H1 (cell line): ENCODE results near the gene RAB1B. TPM values are rescaled to one million over a fixed set of nuclear protein-coding genes. Genes with fewer than 3 reads are reported as not detected.
A peak's percentile ranks its signal among the peaks of the same experiment; 100 is the strongest.

Source experiments
- CTCF ChIA-PET: fragments of 300-600 bp; sonication (Branson Sonifier 250); formaldehyde crosslinking; loops from one replicate; lab custom pipeline; 2021; ENCODE audit not compliant: partially characterized antibody; lab: Charles Lee
- POLR2A ChIA-PET: fragments of 300-600 bp; sonication (Branson Sonifier 250); formaldehyde crosslinking; loops from one replicate; lab custom pipeline; 2021; ENCODE audit warnings: inconsistent platforms; ENCODE audit not compliant: partially characterized antibody; lab: Charles Lee
- DNase-seq, 2 experiments: peaks; one replicate each; pipeline versions ENCODE4 v3.0.0 to v3.0.0-alpha.2; 2010 to 2022; ENCODE audit warnings: low spot score in 2 of 2, low read depth in 1 of 2, mixed read lengths in 1 of 2
- FAIRE-seq: peaks from 2 replicates; lab custom pipeline; 2011; peaks lifted over from hg19 to GRCh38; lab: Jason Lieb, UNC
- H2AFZ ChIP-seq: 2 replicates; pipeline ENCODE4 v1.8.1; 2012; ENCODE audit warnings: low read length, inconsistent platforms
- H2AK5ac ChIP-seq: 2 replicates; pipeline ENCODE4 v1.6.1; 2013; ENCODE audit warnings: low read depth, low read length
- H2BK120ac ChIP-seq: replicated peaks from 2 replicates; pipeline ENCODE3; 2013; ENCODE audit warnings: low read depth, low read length, inconsistent platforms
- H2BK12ac ChIP-seq: 2 replicates; pipeline ENCODE4 v1.6.1; 2013; ENCODE audit warnings: low read depth, low read length
- H2BK15ac ChIP-seq: 2 replicates; pipeline ENCODE4 v1.6.1; 2013; ENCODE audit warnings: low read length
- H2BK20ac ChIP-seq: 2 replicates; pipeline ENCODE4 v1.6.1; 2013; ENCODE audit warnings: low read length
- H2BK5ac ChIP-seq: 2 replicates; pipeline ENCODE4 v1.6.1; 2013; ENCODE audit warnings: low read depth, low read length
- H3K14ac ChIP-seq: 2 replicates; pipeline ENCODE4 v1.6.1; 2013; ENCODE audit warnings: inconsistent platforms; ENCODE audit not compliant: insufficient read length
- H3K18ac ChIP-seq: 2 replicates; pipeline ENCODE4 v1.6.1; 2013; ENCODE audit warnings: low read length; ENCODE audit errors: extremely low read depth
- H3K23ac ChIP-seq: 2 replicates; pipeline ENCODE4 v1.6.1; 2013; ENCODE audit warnings: inconsistent platforms; ENCODE audit not compliant: insufficient read length
- H3K23me2 ChIP-seq: 2 replicates; pipeline ENCODE4 v1.6.1; 2013; ENCODE audit warnings: low read depth, low read length
- H3K27ac ChIP-seq: 2 replicates; pipeline ENCODE4 v1.6.1; 2011; ENCODE audit warnings: low read depth, low read length, inconsistent platforms
- H3K27me3 ChIP-seq, 4 experiments: replicated peaks in 1 of 4; 1 replicate in 1 of 4; 2 replicates in 3 of 4; pipeline versions ENCODE4 v1.6.1 to v1.8.1; 2011 to 2013; ENCODE audit warnings: low read length in 3 of 4, mild to moderate bottlenecking in 3 of 4, inconsistent platforms in 2 of 4, mixed read lengths in 2 of 4, moderate library complexity in 1 of 4; ENCODE audit not compliant: control insufficient read depth in 3 of 4, insufficient read depth in 3 of 4; ENCODE audit errors: extremely low read depth in 1 of 4
- H3K36me3 ChIP-seq, 4 experiments: 2 replicates each; pipeline versions ENCODE4 v1.6.1 to v1.8.1; 2011 to 2013; ENCODE audit warnings: mild to moderate bottlenecking in 4 of 4, low read length in 3 of 4, moderate library complexity in 2 of 4, control low read depth in 1 of 4, inconsistent platforms in 1 of 4; ENCODE audit not compliant: insufficient read depth in 4 of 4, control insufficient read depth in 2 of 4
- H3K4ac ChIP-seq: replicated peaks from 2 replicates; pipeline ENCODE3; 2013; ENCODE audit warnings: low read length, low read depth, mixed read lengths, inconsistent platforms; ENCODE audit not compliant: insufficient read length
- H3K4me1 ChIP-seq, 4 experiments: replicated peaks in 1 of 4; 1 replicate in 1 of 4; 2 replicates in 3 of 4; pipeline versions ENCODE4 v1.6.1 to v1.8.1; 2011 to 2013; ENCODE audit warnings: low read length in 3 of 4, inconsistent platforms in 2 of 4, mixed read lengths in 1 of 4; ENCODE audit not compliant: insufficient read depth in 4 of 4, control insufficient read depth in 3 of 4
- H3K4me2 ChIP-seq, 2 experiments: 2 replicates each; pipeline versions ENCODE4 v1.6.1 to v1.8.1; 2011 to 2013; ENCODE audit warnings: low read depth in 2 of 2, low read length in 2 of 2, control low read depth in 1 of 2, inconsistent platforms in 1 of 2, mild to moderate bottlenecking in 1 of 2; ENCODE audit not compliant: insufficient read depth in 1 of 2
- H3K4me3 ChIP-seq, 4 experiments: fragments of 200-600, 300-600 bp in 1 of 4; sonication (generic), shearing (Covaris generic), sonication (Bioruptor Twin) in 1 of 4; 2 replicates each; pipeline versions ENCODE4 v1.5.1 to v1.8.1; 2011 to 2016; ENCODE audit warnings: low read length in 4 of 4, low read depth in 3 of 4, control low read depth in 2 of 4, inconsistent platforms in 2 of 4, mild to moderate bottlenecking in 2 of 4, mixed read lengths in 1 of 4, moderate library complexity in 1 of 4; ENCODE audit not compliant: insufficient read depth in 2 of 4; ENCODE audit errors: extremely low read depth in 1 of 4
- H3K56ac ChIP-seq: replicated peaks from 2 replicates; pipeline ENCODE3; 2013; ENCODE audit warnings: low read depth, mild to moderate bottlenecking, mixed read lengths, low read length, inconsistent platforms; ENCODE audit not compliant: insufficient read length
- H3K79me1 ChIP-seq: 2 replicates; pipeline ENCODE4 v1.6.1; 2013; ENCODE audit warnings: low read depth, low read length, control low read depth
- H3K79me2 ChIP-seq, 2 experiments: 2 replicates each; pipeline versions ENCODE4 v1.6.1 to v1.8.1; 2012 to 2013; ENCODE audit warnings: low read length in 2 of 2, mild to moderate bottlenecking in 2 of 2, inconsistent platforms in 1 of 2; ENCODE audit not compliant: insufficient read depth in 2 of 2, control insufficient read depth in 1 of 2
- H3K9ac ChIP-seq, 4 experiments: replicated peaks in 1 of 4; 1 replicate in 1 of 4; 2 replicates in 3 of 4; pipeline versions ENCODE4 v1.6.1 to v1.8.1; 2011 to 2013; ENCODE audit warnings: low read depth in 3 of 4, low read length in 3 of 4, control low read depth in 2 of 4, mild to moderate bottlenecking in 2 of 4, moderate library complexity in 2 of 4, inconsistent platforms in 1 of 4; ENCODE audit errors: extremely low read depth in 1 of 4
- H3K9me3 ChIP-seq, 2 experiments: 2 replicates each; pipeline versions ENCODE4 v1.6.1 to v1.8.1; 2012 to 2013; ENCODE audit warnings: mild to moderate bottlenecking in 2 of 2, moderate library complexity in 2 of 2, control low read depth in 1 of 2, inconsistent platforms in 1 of 2, low read depth in 1 of 2, low read length in 1 of 2, mixed read lengths in 1 of 2; ENCODE audit not compliant: insufficient read depth in 2 of 2
- H4K20me1 ChIP-seq, 2 experiments: replicated peaks in 1 of 2; 2 replicates each; pipeline versions ENCODE3 to v1.8.1; 2011 to 2013; ENCODE audit warnings: inconsistent platforms in 2 of 2, low read length in 2 of 2, mild to moderate bottlenecking in 1 of 2; ENCODE audit not compliant: insufficient read depth in 2 of 2, control insufficient read depth in 1 of 2
- H4K5ac ChIP-seq: 2 replicates; pipeline ENCODE4 v1.6.1; 2013; ENCODE audit warnings: low read length, low read depth, mixed read lengths, inconsistent platforms; ENCODE audit not compliant: insufficient read length
- H4K8ac ChIP-seq: 2 replicates; pipeline ENCODE4 v1.8.0; 2013; ENCODE audit warnings: mild to moderate bottlenecking, moderate library complexity, low read length, inconsistent platforms; ENCODE audit not compliant: insufficient read depth; ENCODE audit errors: extremely low read depth
- H4K91ac ChIP-seq: replicated peaks from 2 replicates; pipeline ENCODE3; 2013; ENCODE audit warnings: low read length, mixed read lengths, inconsistent platforms; ENCODE audit not compliant: insufficient read length
- ASH2L ChIP-seq: fragments of 200-600, 300-600 bp; sonication (generic); IDR thresholded peaks from one replicate; pipeline ENCODE4 v1.7.1; 2017; ENCODE audit warnings: low read length
- HDAC2 ChIP-seq, 2 experiments: fragments of 300-600 bp in 1 of 2; sonication (generic) in 1 of 2; IDR thresholded peaks; 2 replicates each; pipeline ENCODE4 v1.6.1; 2011 to 2012; ENCODE audit warnings: low read depth in 2 of 2, low read length in 2 of 2, mild to moderate bottlenecking in 2 of 2, moderate library complexity in 2 of 2, borderline replicate concordance in 1 of 2, inconsistent platforms in 1 of 2
- TBP ChIP-seq: IDR thresholded peaks from 2 replicates; pipeline ENCODE4 v1.6.1; 2011; ENCODE audit warnings: low read depth, low read length, improper control_type of control experiment
- TCF12 ChIP-seq: IDR thresholded peaks from 2 replicates; pipeline ENCODE4 v1.6.1; 2011; ENCODE audit warnings: low read depth, mild to moderate bottlenecking, low read length
- WGBS, 2 experiments: shearing (Covaris generic) in 1 of 2; methylation state at CpG; one replicate each; pipeline versions ENCODE4 v1.1.6 to v1.1.7; 2013 to 2015; ENCODE audit warnings: low lambda C conversion rate in 2 of 2, mixed read lengths in 2 of 2, inconsistent platforms in 1 of 2, low coverage in 1 of 2, missing lambda C conversion rate in 1 of 2; ENCODE audit not compliant: insufficient replicate concordance in 2 of 2, insufficient coverage in 1 of 2, insufficient read length in 1 of 2; ENCODE audit errors: extremely low coverage in 1 of 2, missing lambda C conversion rate in 1 of 2; 5-methylcytosine and 5-hydroxymethylcytosine counted together
- polyA plus RNA-seq, 7 experiments: library from polyadenylated mRNA; depleted of rRNA in 3 of 7; stranded (reverse) in 5 of 7; unstranded in 2 of 7; fragments of >200 nt in 5 of 7; fragments of 200-250 nt in 2 of 7; gene quantifications; 1 replicate in 5 of 7; 2 replicates in 1 of 7; 4 replicates in 1 of 7; pipeline versions ENCODE4 v1.2.1 to v1.2.3, GENCODE V29; 2011 to 2013; ENCODE audit warnings: missing spikeins in 2 of 7, mixed read lengths in 2 of 7
- total RNA-seq: library from RNA; stranded (reverse); fragmentation: NEBNext Ultra II Directional; extraction: Animal tissue kit (Norgen Biotek cat#: 25700); gene quantifications from 2 replicates; pipeline ENCODE4 v1.2.1, GENCODE V29; 2021

Gene RAB1B
- total and polyA plus RNA-seq, 2 of the 8 experiments (the other 6 are each of a cell fraction or from before 2014, with no cell fraction given), result 100 to 217 TPM

GRCh38 chr11:66324664-66325063 lies 56.2 kb downstream of the RAB1B start:
- H3K27me3 ChIP-seq, result peaks cover 0 to 7% (median 6%) of the 10 kb centered on the region in 4 experiments; a peak in 3 of 7 replicates
- FAIRE-seq (no peak), DNase-seq (no peak)
- no peaks in the 10 kb centered on the region for H3K79me2 ChIP-seq
- no peak overlapping the region for H3K56ac ChIP-seq
- no peak overlapping the region; the same call in 1 of the 2 replicates for H2BK20ac ChIP-seq
- peak overlapping the region; percentile 12; the same call in 1 of the 2 replicates for H2BK15ac ChIP-seq
- POLR2A ChIA-PET, result interaction anchor here (1.2 to 2.2 kb wide), 2 partner anchors 11 to 13 kb away, joined by 3 to 6 read pairs; no protein-coding TSS in a partner anchor
- peak overlapping the region; percentile 76 for H2BK5ac ChIP-seq
- H4K5ac ChIP-seq, result no peak overlapping the region
- H3K4me2 ChIP-seq, result no peak overlapping the region
- peak overlapping the region; percentile 75 for H4K8ac ChIP-seq
- no peaks in the 10 kb centered on the region for H3K36me3 ChIP-seq
- no peak overlapping the region for H2BK120ac ChIP-seq
- H3K18ac ChIP-seq, result no peak overlapping the region; the same call in 1 of the 2 replicates
- no peaks in the 10 kb centered on the region for H4K20me1 ChIP-seq
- H3K4me3 ChIP-seq, result no peak overlapping the region
- H3K27ac ChIP-seq, result no peak overlapping the region
- no peaks in the 10 kb centered on the region for H3K9me3 ChIP-seq
- H3K23ac ChIP-seq, result no peak overlapping the region
- no peak overlapping the region for H2AK5ac ChIP-seq
- no peaks in the 10 kb centered on the region for H3K79me1 ChIP-seq
- peaks cover 3% of the 10 kb centered on the region; the same call in 1 of the 2 replicates for H3K23me2 ChIP-seq
- no peak overlapping the region for H2AFZ ChIP-seq
- 0 out of 2 replicates have a peak overlapping the region, but pooled peaks have one; percentile 5 for H2BK12ac ChIP-seq
- TF ChIP-seq HDAC2 (IDR thresholded peaks at IDR 0.05; ENCODE audit: borderline replicate concordance in 1 of 2, low read depth in 2 of 2, low read length in 2 of 2), result no peak
- no peak for TF ChIP-seq TCF12
- peak; percentile 37 for TF ChIP-seq ASH2L
- TF ChIP-seq TBP, result no peak
- peaks cover 5 to 13% (median 8%) of the 10 kb centered on the region in 4 experiments; a peak in 6 of 7 replicates for H3K4me1 ChIP-seq
- H4K91ac ChIP-seq, result peak overlapping the region; percentile 41
- no peak overlapping the region for H3K4ac ChIP-seq
- CTCF ChIA-PET, result interaction anchor here (1.2 to 4.0 kb wide), 3 partner anchors 12 to 39 kb away, joined by 3 to 73 read pairs (median 6); no protein-coding TSS in a partner anchor
- H3K9ac ChIP-seq, result no peak overlapping the region; a peak in 1 of 7 replicates
- WGBS, 2 experiments, result 79% methylated on average over 9 of the region's 10 CpGs; no CpG with 5 or more reads in 1 of the 2 experiments
- no peak overlapping the region for H3K14ac ChIP-seq
